NCI-H2196 (cell line): Measurements from ENCODE around the gene KRT83.
"Not testable (repeated sequence)": the region's sequence is repeated elsewhere in the genome, so short reads cannot be mapped to it uniquely, and the experiment has no call there.

ENCODE experiments used
- DNase-seq: peaks from one replicate; lab custom pipeline; 2025; ENCODE audit not compliant: unreplicated experiment; lab: John Stamatoyannopoulos, UW

KRT83 gene

GRCh38 chr12:52311285-52311648 lies 9.9 kb downstream of the KRT83 start:
- DNase-seq: no peak

- peak; percentile 16 for DNase-seq
These were observed 10.4 kb downstream of the KRT83 start for GRCh38 chr12:52310622-52311284.

GRCh38 chr12:52308806-52309425 lies 12.3 kb downstream of the KRT83 start:
- no peak for DNase-seq

DNA sequence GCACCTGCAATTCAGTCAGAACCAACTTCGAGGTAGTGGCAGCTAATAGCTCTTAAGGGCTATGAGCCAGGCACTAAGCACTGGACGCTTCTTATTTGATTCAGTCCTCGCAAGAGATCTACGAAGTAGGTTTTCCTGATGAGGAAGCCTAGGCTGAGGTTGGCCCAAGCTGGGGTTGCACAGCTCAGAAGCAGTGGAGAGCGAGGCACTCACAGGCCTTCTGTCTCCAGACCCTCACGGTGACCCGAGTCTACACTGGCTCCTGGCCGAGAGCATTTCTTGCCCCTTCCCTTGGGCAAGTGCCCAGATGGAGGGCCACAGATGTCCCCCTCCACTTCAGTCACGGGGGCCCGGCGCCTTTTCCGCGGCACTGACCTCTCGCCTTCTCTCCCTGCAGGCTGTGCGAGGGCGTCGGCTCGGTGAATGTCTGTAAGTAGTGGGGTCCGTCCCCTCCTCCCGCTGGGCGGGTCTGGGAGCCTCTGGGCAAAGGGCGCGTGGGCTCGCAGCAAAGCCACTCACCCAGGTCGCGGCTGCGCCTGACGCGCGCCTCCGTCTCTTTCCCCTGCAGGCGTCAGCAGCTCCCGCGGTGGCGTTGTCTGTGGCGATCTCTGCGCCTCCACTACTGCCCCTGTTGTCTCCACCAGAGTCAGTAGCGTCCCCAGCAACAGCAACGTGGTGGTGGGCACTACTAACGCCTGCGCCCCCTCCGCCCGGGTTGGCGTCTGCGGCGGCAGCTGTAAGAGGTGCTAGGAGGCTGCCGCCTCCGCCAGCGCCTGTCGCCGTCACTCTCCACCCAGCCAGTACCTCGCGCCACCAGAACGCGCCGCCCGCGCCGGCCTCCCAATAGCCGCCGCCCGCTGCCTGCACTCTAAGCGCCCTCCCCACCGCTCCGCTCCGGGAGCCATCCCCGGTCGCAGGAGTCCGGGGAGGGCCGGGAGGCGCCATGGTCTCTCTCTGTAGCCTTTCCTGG lies 13.1 kb downstream of the KRT83 start:
- no peak for DNase-seq

DNA sequence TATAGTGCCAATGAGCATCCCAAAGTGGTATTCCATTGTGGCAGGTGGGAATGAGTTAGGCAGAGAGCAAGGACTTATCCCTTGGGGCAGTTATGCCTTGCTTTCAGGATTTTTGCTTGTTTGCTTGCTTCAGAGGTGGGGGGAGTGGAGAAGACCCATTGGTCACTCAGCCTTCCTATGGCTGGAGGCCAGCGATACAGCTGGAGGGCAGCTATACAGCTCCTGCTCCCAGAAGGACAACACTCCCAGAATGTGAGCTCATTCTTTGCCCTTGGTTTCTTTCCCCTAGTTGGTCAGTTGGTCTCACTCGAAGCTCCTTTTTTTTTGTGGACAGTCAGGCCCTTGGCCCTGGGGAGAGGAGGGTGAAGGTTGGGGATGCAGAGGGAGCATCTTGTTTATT lies 14.5 kb downstream of the KRT83 start:
- no peak for DNase-seq

DNA sequence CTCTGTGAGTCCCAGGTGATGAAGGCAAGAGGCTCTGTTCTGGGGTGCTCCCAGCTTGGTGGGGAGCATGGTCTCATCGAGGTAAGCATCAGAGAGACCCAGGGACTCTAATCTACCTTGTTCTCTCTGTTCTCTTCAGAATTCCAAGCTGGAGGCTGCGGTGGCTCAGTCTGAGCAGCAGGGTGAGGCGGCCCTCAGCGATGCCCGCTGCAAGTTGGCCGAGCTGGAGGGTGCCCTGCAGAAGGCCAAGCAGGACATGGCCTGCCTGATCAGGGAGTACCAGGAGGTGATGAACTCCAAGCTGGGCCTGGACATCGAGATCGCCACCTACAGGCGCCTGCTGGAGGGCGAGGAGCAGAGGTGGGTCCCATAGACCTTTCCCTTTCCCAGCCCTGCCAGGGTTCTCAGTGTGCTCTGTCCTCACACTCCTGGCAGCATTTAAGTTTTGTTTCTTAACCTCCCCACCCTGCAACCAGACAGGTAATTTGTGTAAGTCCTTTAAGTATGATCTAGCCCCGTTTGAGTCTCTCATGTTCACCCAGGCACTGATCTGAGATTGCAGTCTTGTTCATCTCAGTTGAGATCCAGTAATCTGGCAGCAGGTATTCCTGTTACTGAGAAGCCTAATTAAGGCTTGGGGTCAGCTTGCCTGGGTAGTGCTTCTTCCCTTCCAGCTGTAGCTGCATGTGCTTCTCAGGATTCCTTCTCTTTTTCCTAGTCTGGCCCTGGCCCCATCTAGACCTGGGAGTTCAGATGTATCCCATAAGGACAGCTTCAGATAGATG lies 15.1 kb downstream of the KRT83 start:
- DNase-seq: no peak

- DNase-seq: not testable (repeated sequence)
These were observed 16.2 kb downstream of the KRT83 start for GRCh38 chr12:52304941-52305411.

- not testable (repeated sequence) for DNase-seq
These were observed 18.8 kb downstream of the KRT83 start for GRCh38 chr12:52302242-52302914.

DNA sequence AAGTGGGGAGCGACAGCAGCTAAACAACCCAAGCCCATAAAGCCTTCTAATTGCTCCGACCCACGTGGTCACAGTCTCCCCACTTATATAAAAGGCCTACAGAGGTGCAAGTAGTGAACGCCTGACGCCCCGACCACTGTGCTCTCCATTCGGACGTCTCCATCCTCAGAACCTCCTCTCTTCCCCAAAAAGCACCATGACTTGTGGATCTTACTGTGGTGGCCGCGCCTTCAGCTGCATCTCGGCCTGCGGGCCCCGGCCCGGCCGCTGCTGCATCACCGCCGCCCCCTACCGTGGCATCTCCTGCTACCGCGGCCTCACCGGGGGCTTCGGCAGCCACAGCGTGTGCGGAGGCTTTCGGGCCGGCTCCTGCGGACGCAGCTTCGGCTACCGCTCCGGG lies 19.5 kb downstream of the KRT83 start:
- not testable (repeated sequence) for DNase-seq

DNA sequence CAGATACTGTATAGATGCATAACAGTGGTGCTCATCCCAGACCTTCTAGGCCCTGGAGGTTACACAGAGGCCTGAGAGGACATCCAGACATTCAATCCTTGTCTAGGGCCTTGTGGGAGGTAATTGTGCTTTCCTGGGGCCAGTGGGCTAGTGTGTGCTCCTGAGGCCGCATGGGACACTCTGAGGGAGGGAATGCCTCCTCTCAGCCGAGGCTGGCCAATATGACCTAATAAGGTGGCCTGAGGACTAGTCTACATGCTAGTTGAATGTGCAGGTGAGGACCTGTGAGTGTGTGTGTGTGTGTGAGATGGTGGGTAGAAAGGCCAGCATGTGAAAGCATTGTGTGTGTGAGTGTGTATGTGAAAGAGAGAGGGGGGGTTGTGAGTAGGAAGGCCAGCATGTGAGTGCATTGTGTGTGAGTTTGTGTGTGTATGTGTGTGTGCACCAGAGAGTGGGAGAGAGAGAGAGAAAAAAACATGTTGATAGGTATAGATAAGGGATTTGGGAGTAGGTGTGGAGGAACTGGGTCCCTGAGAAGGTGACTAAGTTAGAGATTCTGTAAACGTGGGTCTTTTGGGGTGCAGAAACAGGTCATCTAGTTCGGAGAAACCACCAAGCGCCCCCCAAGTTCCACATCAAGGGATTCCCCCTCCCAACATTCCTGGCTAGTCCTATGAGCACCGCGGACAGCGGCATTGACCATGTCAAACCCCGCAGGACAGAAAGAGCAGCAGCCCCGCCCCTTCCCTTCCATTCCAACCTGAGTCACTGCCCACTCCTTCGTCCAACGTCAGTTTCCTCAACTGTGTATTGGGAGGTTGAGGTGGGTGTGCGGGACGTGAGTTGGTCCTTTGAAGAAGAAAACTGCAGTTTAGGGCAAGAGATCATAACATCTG lies 20.2 kb downstream of the KRT83 start:
- DNase-seq: no peak

GRCh38 chr12:52298677-52299190 lies 22.5 kb downstream of the KRT83 start:
- no peak for DNase-seq

DNA sequence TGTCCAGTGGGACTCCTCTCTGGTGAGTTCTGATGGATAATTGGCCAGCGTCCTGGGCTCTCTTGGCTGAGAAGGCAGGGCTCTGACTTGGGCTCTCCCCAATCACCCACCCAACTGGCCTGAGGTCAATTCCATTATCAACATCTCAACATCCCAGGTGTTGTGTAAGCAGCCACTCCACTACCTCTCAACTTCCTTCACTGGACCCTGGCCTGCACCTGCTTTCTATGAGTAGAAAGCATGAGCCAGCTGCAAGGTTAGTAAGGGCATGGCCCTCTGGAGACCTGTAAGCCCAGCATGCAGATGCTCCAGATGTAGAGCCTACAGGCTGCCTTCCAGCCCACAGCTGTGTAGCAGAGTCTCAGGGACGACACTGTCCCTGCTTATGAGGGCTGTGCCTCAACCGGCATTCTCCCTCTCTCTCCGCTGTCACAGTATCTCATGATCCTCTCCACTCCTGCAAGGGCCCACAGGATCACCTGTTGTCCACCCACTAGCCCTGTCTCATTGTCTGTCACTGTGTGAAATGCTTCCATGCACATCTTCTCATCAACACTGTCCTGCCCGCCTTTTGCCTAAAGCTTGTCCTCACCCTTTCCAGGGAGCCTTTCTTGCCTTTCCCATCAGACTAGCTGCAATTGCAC lies 24.5 kb downstream of the KRT83 start:
- peak; percentile 57 for DNase-seq

- no peak for DNase-seq
These were observed 25.5 kb downstream of the KRT83 start for GRCh38 chr12:52295663-52296062.

- DNase-seq: no peak
These were observed 26.4 kb downstream of the KRT83 start for GRCh38 chr12:52294803-52295202.

GRCh38 chr12:52293926-52294325 lies 27.3 kb downstream of the KRT83 start:
- DNase-seq: no peak

DNA sequence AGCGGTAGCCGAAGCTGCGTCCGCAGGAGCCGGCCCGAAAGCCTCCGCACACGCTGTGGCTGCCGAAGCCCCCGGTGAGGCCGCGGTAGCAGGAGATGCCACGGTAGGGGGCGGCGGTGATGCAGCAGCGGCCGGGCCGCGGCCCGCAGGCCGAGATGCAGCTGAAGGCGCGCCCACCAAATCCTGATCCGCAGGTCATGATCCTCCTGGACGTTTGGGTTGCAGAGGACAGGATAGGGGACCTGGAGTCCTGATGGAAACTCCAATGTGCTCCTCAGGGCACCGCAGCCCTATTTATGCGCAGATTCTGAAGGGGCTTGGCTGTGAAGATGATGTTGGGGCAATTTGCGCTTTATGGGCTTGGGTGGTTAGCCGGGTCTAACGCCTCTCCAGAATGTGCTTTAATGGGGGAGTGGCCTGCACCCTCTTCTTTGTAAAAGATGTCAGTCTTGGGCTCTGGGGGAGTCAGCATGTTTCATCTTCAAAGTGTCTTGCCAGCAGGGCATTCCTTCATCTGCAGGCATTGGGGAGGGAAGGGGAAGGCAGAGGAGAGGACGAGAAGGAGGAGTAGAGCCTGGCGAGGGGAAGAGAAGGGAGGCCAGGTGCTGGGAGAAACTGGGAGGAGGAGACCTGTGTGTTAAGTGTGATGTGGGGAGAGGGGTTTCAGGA lies 29.8 kb downstream of the KRT83 start, which contains the start of gene KRT81:
Gene KRT81 (minus strand): TSS at position 268 of the 669 bp plus-strand sequence. CDS start 69 bp downstream, at position 199.
- no peak for DNase-seq

DNA sequence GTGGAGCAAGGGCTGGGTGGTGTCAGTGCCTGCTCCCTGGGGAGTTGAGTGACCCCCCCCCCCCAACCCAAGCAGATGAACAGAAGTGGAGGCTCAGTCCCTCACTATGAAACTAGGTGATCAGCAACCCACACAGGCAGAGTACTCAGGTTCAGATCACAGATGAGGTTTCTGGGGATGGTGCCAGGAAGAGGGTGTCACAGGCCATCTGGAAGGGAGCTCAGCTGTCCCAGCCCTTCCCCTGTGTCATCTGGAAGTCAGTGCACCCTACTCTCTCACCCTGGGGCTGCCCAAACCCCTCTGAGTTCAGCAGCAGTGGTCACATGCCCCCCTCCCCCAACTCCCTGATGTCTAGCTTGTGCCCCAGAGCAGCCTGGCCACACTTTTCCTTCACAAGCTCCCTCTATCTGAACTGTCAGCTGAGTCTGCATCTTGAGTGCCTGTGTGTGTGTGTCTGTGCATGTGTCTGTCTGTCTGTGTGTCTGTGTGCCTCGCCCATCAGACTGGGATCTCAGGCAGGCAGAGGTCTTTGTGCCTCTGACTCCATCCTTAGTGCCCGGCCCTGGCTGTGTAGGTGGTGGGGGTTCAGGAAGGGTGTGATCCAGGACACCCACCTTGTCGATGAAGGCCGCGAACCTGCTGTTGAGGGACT lies 30.6 kb downstream of the KRT83 start:
- DNase-seq: not testable (repeated sequence)
